H1 (cell line): ENCODE results near the gene WSCD2.

Source experiments
- CHD2 ChIP-seq: IDR thresholded peaks from 2 replicates; pipeline ENCODE4 v1.6.1; 2012; ENCODE audit warnings: low read length, improper control_type of control experiment
- EP300 ChIP-seq, 2 experiments: IDR thresholded peaks; 1 replicate in 1 of 2; 2 replicates in 1 of 2; pipeline ENCODE4 v1.6.1; 2011 to 2012; ENCODE audit warnings: low read depth in 2 of 2, low read length in 2 of 2, mild to moderate bottlenecking in 2 of 2, borderline replicate concordance in 1 of 2, inconsistent platforms in 1 of 2, moderate library complexity in 1 of 2
- EZH2 ChIP-seq: fragments of 200-600 bp; sonication (generic); IDR thresholded peaks from 2 replicates; pipeline ENCODE4 v1.7.1; 2012; ENCODE audit warnings: low read depth, mild to moderate bottlenecking, moderate library complexity, low read length, inconsistent platforms; ENCODE audit not compliant: severe bottlenecking
- HDAC6 ChIP-seq: IDR thresholded peaks from one replicate; pipeline ENCODE4 v1.7.1; 2012; ENCODE audit warnings: low read depth, mild to moderate bottlenecking, inconsistent platforms, low read length, moderate library complexity
- RAD21 ChIP-seq, 2 experiments: IDR thresholded peaks in 1 of 2; conservative IDR thresholded peaks in 1 of 2; 2 replicates each; pipeline ENCODE4 v1.6.1; 2011; ENCODE audit warnings: low read depth in 2 of 2, low read length in 2 of 2, improper control_type of control experiment in 1 of 2, inconsistent platforms in 1 of 2, mild to moderate bottlenecking in 1 of 2, moderate library complexity in 1 of 2
- RFX5 ChIP-seq: IDR thresholded peaks from 2 replicates; pipeline ENCODE4 v1.6.1; 2011; ENCODE audit warnings: low read depth, low read length, improper control_type of control experiment, borderline replicate concordance
- TF ChIP-seq, protein P1 (sequence below), 3 experiments: IDR thresholded peaks; 1 replicate in 2 of 3; 2 replicates in 1 of 3; pipeline versions ENCODE4 v1.5.1 to v1.6.1; 2011; ENCODE audit warnings: low read length in 3 of 3, mild to moderate bottlenecking in 3 of 3, inconsistent platforms in 2 of 3, low read depth in 1 of 3, moderate library complexity in 1 of 3; ENCODE audit not compliant: insufficient read depth in 1 of 3; ENCODE audit errors: control extremely low read depth in 1 of 3

DNA sequence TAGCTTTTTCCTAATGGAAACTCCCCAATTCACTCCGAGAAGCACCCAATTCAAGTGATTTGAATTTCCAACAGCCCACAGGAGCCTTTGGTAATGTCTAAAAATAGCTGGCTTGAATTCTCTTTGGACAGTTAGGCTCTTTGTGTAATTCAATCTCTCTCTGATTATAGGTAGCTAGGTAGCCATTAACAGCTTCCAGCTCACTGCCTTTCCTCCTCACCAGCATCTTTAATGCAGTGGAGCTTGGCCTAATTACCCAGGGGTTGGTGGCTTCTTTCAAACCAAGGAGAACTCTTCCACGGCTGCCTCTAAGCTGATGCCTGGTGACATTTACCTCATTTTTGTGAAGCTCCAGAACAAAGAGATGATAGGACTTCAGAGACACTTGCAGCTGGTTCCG, 86.4 kb downstream of the WSCD2 start:
- TF ChIP-seq, protein P1, sequence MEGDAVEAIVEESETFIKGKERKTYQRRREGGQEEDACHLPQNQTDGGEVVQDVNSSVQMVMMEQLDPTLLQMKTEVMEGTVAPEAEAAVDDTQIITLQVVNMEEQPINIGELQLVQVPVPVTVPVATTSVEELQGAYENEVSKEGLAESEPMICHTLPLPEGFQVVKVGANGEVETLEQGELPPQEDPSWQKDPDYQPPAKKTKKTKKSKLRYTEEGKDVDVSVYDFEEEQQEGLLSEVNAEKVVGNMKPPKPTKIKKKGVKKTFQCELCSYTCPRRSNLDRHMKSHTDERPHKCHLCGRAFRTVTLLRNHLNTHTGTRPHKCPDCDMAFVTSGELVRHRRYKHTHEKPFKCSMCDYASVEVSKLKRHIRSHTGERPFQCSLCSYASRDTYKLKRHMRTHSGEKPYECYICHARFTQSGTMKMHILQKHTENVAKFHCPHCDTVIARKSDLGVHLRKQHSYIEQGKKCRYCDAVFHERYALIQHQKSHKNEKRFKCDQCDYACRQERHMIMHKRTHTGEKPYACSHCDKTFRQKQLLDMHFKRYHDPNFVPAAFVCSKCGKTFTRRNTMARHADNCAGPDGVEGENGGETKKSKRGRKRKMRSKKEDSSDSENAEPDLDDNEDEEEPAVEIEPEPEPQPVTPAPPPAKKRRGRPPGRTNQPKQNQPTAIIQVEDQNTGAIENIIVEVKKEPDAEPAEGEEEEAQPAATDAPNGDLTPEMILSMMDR (IDR thresholded peaks at IDR 0.05; ENCODE audit: control extremely low read depth in 1 of 3, insufficient read depth in 1 of 3, low read depth in 1 of 3, low read length in 3 of 3): no peak
- TF ChIP-seq EZH2 (no peak), CHD2 (no peak), RAD21 (IDR thresholded peaks at IDR 0.05 in 1 of 2, conservative IDR thresholded peaks at IDR 0.05 in 1 of 2; ENCODE audit: low read depth in 2 of 2, low read length in 2 of 2) (no peak), RFX5 (no peak), EP300 (IDR thresholded peaks at IDR 0.05; ENCODE audit: borderline replicate concordance in 1 of 2, low read depth in 2 of 2, low read length in 2 of 2) (no peak), HDAC6 (no peak)
